Colon (tissue), 2 donors: Measurements from ENCODE around the gene GPANK1.

Experiments used
- FAIRE-seq: peaks from 2 replicates; lab custom pipeline; 2012; peaks lifted over from hg19 to GRCh38; lab: Jason Lieb, UNC
- donor health status: control.
- donor health status: control.

GPANK1 gene

GRCh38 chr6:31691078-31691463, 26.3 kb upstream of the GPANK1 start:
- FAIRE-seq: no peak

GRCh38 chr6:31690231-31691077, 25.7 kb upstream of the GPANK1 start:
- no peak for FAIRE-seq

- FAIRE-seq: no peak
These were observed 24.7 kb upstream of the GPANK1 start for GRCh38 chr6:31689249-31690110.

GRCh38 chr6:31687860-31688693, 23.3 kb upstream of the GPANK1 start:
- no peak for FAIRE-seq

- no peak for FAIRE-seq
These were observed 22.5 kb upstream of the GPANK1 start for GRCh38 chr6:31687321-31687720.

- FAIRE-seq: no peak
These were observed 21.7 kb upstream of the GPANK1 start for GRCh38 chr6:31686483-31686882.

- FAIRE-seq: no peak
These were observed 18.8 kb upstream of the GPANK1 start for GRCh38 chr6:31683591-31683990.

GRCh38 chr6:31681135-31681671, 16.4 kb upstream of the GPANK1 start:
- no peak for FAIRE-seq

- FAIRE-seq: no peak
These were observed 15.7 kb upstream of the GPANK1 start, which contains the start of gene LY6G5C for GRCh38 chr6:31680226-31681134. Gene LY6G5C (minus strand): TSS chr6:31681067. CDS start chr6:31680373, 694 bp downstream.

- FAIRE-seq: no peak
These were observed 13.2 kb upstream of the GPANK1 start for GRCh38 chr6:31677955-31678354.

GRCh38 chr6:31676904-31677303, 12.1 kb upstream of the GPANK1 start:
- FAIRE-seq: no peak

GRCh38 chr6:31676322-31676903, 11.6 kb upstream of the GPANK1 start:
- no peak for FAIRE-seq

GRCh38 chr6:31669676-31670075, 4.9 kb upstream of the GPANK1 start, which contains the start of gene LY6G5B:
Gene LY6G5B (plus strand): TSS chr6:31669976. CDS start chr6:31670951, 975 bp downstream.
- FAIRE-seq: no peak

GRCh38 chr6:31666337-31666965, 1.7 kb upstream of the GPANK1 start:
- FAIRE-seq: no peak

GRCh38 chr6:31665501-31666336, 922 bp upstream of the GPANK1 start, which contains the start of gene CSNK2B:
Gene CSNK2B (plus strand): TSS chr6:31666080. CDS start chr6:31666832, 752 bp downstream.
- no peak for FAIRE-seq

- no peak for FAIRE-seq
These were observed 622 bp downstream of the GPANK1 start for GRCh38 chr6:31663961-31664789.

GRCh38 chr6:31663126-31663960, 1.5 kb downstream of the GPANK1 start:
- FAIRE-seq: no peak
